ENCODE results near the gene TMEM30A.

DNA sequence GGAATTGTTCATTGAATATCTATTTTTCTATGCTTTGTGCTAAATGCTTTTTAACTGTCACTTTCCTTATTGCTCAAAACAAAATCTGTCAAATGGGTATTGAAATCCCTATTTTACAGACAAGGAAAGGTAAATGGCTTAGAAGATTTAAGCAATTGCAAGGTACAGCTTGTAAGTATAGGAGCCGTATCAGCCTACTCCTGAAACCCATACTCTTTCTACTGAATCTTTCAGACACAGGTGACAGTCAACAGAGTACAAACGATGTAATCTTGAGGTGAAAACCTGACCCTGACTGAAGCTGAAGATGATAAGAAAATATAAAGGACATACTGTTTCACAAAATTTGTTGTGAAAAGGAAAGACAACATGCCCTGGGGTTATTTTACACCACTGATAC, 34.0 kb downstream of the TMEM30A start:
- TF ChIP-seq SUZ12 (IDR thresholded peaks at IDR 0.05; ENCODE audit: extremely low read depth, insufficient read depth, insufficient read length) (no peak), YY1 (IDR thresholded peaks at IDR 0.05; ENCODE audit: insufficient read depth, insufficient read length) (no peak), ZNF274 (IDR thresholded peaks at IDR 0.05; ENCODE audit: low read depth, low read length) (no peak)
